Endothelial cell of umbilical vein (primary cell): ENCODE measurements around the gene OR56B4. TPM values are rescaled to one million over a fixed set of nuclear protein-coding genes. Genes with fewer than 3 reads are reported as not detected.

Source experiments
- BruUV-seq: library from RNA; stranded (reverse); fragments of 400-500 nt; replicated peaks from 2 replicates; lab custom pipeline; 2021; lab: Mats Ljungman, UMichigan
- CTCF ChIA-PET: fragments of 300-600, 350-600 bp; sonication (Branson Sonifier 250); formaldehyde crosslinking; loops from one replicate; lab custom pipeline; 2021; ENCODE audit warnings: antibody characterized with exemption, inconsistent platforms; lab: Charles Lee
- POLR2A ChIA-PET: fragments of 300-600, 350-600 bp; sonication (Branson Sonifier 250); formaldehyde crosslinking; loops from one replicate; lab custom pipeline; 2021; ENCODE audit warnings: antibody characterized with exemption, inconsistent platforms; lab: Charles Lee
- DNase-seq: peaks from one replicate; pipeline ENCODE4 v3.0.0-alpha.2; 2011; ENCODE audit warnings: low read depth, low spot score
- FAIRE-seq: peaks from 2 replicates; lab custom pipeline; 2011; peaks lifted over from hg19 to GRCh38; lab: Jason Lieb, UNC
- H2AFZ ChIP-seq: 2 replicates; pipeline ENCODE4 v1.6.0; 2012; ENCODE audit warnings: low read depth, low read length, control low read depth, inconsistent platforms
- H3K27ac ChIP-seq: 2 replicates; pipeline ENCODE4 v1.5.1; 2011; ENCODE audit warnings: low read depth, mild to moderate bottlenecking, control low read depth, low read length, moderate library complexity; ENCODE audit not compliant: insufficient read depth
- H3K27me3 ChIP-seq, 2 experiments: 2 replicates each; pipeline versions ENCODE4 v1.6.0 to v1.6.1; 2011; ENCODE audit warnings: low read length in 2 of 2, mixed read lengths in 1 of 2; ENCODE audit not compliant: control insufficient read depth in 2 of 2, insufficient read depth in 2 of 2
- H3K36me3 ChIP-seq, 2 experiments: 2 replicates in 1 of 2; 3 replicates in 1 of 2; pipeline ENCODE4 v1.5.1; 2011; ENCODE audit warnings: low read length in 2 of 2, mild to moderate bottlenecking in 1 of 2, moderate library complexity in 1 of 2; ENCODE audit not compliant: control insufficient read depth in 2 of 2, insufficient read depth in 2 of 2; ENCODE audit errors: extremely low read depth in 1 of 2
- H3K4me1 ChIP-seq: 3 replicates; pipeline ENCODE4 v1.5.1; 2011; ENCODE audit warnings: mild to moderate bottlenecking, low read length; ENCODE audit not compliant: control insufficient read depth, insufficient read depth; ENCODE audit errors: extremely low read depth
- H3K4me2 ChIP-seq: 2 replicates; pipeline ENCODE4 v1.6.1; 2011; ENCODE audit warnings: low read length, control low read depth, mixed read lengths; ENCODE audit not compliant: insufficient read depth
- H3K4me3 ChIP-seq, 3 experiments: fragments of 200-600 bp in 1 of 3; sonication (generic), shearing (Covaris generic) in 1 of 3; replicated peaks in 1 of 3; 2 replicates each; pipeline ENCODE4 v1.5.1; 2011 to 2016; ENCODE audit warnings: control low read depth in 3 of 3, low read length in 3 of 3, mild to moderate bottlenecking in 2 of 3, inconsistent platforms in 1 of 3, low read depth in 1 of 3, moderate library complexity in 1 of 3; ENCODE audit not compliant: insufficient read depth in 1 of 3
- H3K79me2 ChIP-seq: 2 replicates; pipeline ENCODE4 v1.6.0; 2012; ENCODE audit warnings: low read length, inconsistent platforms; ENCODE audit not compliant: control insufficient read depth, insufficient read depth
- H3K9ac ChIP-seq: replicated peaks from 2 replicates; pipeline ENCODE3; 2011; ENCODE audit warnings: low read length, control low read depth; ENCODE audit not compliant: insufficient read depth; ENCODE audit errors: extremely low read depth
- H3K9me1 ChIP-seq: replicated peaks from 3 replicates; pipeline ENCODE4 v1.6.0; 2011; ENCODE audit warnings: mild to moderate bottlenecking, low read length; ENCODE audit not compliant: control insufficient read depth, insufficient read depth; ENCODE audit errors: extremely low read depth
- H3K9me3 ChIP-seq: replicated peaks from 2 replicates; pipeline ENCODE4 v1.5.1; 2012; ENCODE audit warnings: low read length, inconsistent platforms; ENCODE audit not compliant: control insufficient read depth, insufficient read depth
- H4K20me1 ChIP-seq: replicated peaks from 2 replicates; pipeline ENCODE3; 2011; ENCODE audit warnings: mild to moderate bottlenecking, low read length; ENCODE audit not compliant: control insufficient read depth, insufficient read depth; ENCODE audit errors: extremely low read depth
- EZH2 ChIP-seq: IDR thresholded peaks from 2 replicates; pipeline ENCODE4 v1.6.1; 2012; ENCODE audit warnings: borderline replicate concordance, low read depth, mild to moderate bottlenecking, moderate library complexity, low read length, inconsistent platforms; ENCODE audit not compliant: severe bottlenecking
- FOS ChIP-seq: IDR thresholded peaks from 2 replicates; pipeline ENCODE4 v1.6.1; 2011; ENCODE audit warnings: mild to moderate bottlenecking, low read length, moderate library complexity, borderline replicate concordance; ENCODE audit not compliant: insufficient read depth
- GATA2 ChIP-seq: IDR thresholded peaks from 2 replicates; pipeline ENCODE4 v1.7.0; 2011; ENCODE audit warnings: low read depth, mild to moderate bottlenecking, moderate library complexity, mixed read lengths, low read length; ENCODE audit not compliant: insufficient read length, insufficient read depth
- JUN ChIP-seq: IDR thresholded peaks from 2 replicates; pipeline ENCODE4 v1.6.1; 2011; ENCODE audit warnings: borderline replicate concordance, low read depth; ENCODE audit not compliant: insufficient read length, insufficient read depth
- MYC ChIP-seq: IDR thresholded peaks from one replicate; pipeline ENCODE4 v1.6.1; 2011; ENCODE audit warnings: mild to moderate bottlenecking, low read depth, low read length
- POLR2A ChIP-seq: IDR thresholded peaks from 2 replicates; pipeline ENCODE4 v1.6.1; 2012; ENCODE audit warnings: low read depth, mild to moderate bottlenecking, control low read depth, low read length
- POLR2AphosphoS5 ChIP-seq: IDR thresholded peaks from 2 replicates; pipeline ENCODE4 v1.6.1; 2012; ENCODE audit warnings: low read depth, mild to moderate bottlenecking, control low read depth, low read length, moderate library complexity; ENCODE audit not compliant: insufficient read depth
- dilution Hi-C: fragments of 300-500 bp; cut with MboI; formaldehyde crosslinking; loops from one replicate; pipeline ENCODE4 v1.15.0; 2019; ENCODE audit warnings: low sequenced_read_pairs; ENCODE audit not compliant: extremely low pct_ligation_motif_present
- intact Hi-C: fragments of 100-400 bp; cut with micrococcal nuclease; formaldehyde crosslinking; loops from one replicate; pipeline ENCODE4 v1.10.0; 2022
- polyA plus RNA-seq, 4 experiments: library from polyadenylated mRNA; depleted of rRNA in 3 of 4; stranded (reverse) in 3 of 4; unstranded in 1 of 4; fragments of >200 nt; gene quantifications; 2 replicates each; pipeline versions ENCODE4 v1.2.1 to v1.2.3, GENCODE V29; 2011 to 2012; ENCODE audit warnings: missing spikeins in 1 of 4
- total RNA-seq: library from RNA; stranded (reverse); gene quantifications from 2 replicates; pipeline ENCODE4 v1.2.3, GENCODE V29; 2021
- TF ChIP-seq, protein P1 (sequence below): IDR thresholded peaks from 2 replicates; pipeline ENCODE4 v1.6.1; 2011; ENCODE audit not compliant: insufficient read depth, insufficient read length
- TF ChIP-seq, protein P2 (sequence below), 2 donors: IDR thresholded peaks; 1 replicate in 1 of 2; 2 replicates in 1 of 2; pipeline ENCODE4 v1.5.1; 2011; ENCODE audit warnings: low read length in 2 of 2, mild to moderate bottlenecking in 2 of 2, moderate library complexity in 2 of 2, control low read depth in 1 of 2, inconsistent platforms in 1 of 2, low read depth in 1 of 2; ENCODE audit not compliant: insufficient read depth in 1 of 2; ENCODE audit errors: extremely low read depth in 1 of 2

Gene OR56B4
- total and polyA plus RNA-seq, 2 donors (not counting 3 experiments of a cell fraction or from before 2014, with no cell fraction given): not detected

DNA sequence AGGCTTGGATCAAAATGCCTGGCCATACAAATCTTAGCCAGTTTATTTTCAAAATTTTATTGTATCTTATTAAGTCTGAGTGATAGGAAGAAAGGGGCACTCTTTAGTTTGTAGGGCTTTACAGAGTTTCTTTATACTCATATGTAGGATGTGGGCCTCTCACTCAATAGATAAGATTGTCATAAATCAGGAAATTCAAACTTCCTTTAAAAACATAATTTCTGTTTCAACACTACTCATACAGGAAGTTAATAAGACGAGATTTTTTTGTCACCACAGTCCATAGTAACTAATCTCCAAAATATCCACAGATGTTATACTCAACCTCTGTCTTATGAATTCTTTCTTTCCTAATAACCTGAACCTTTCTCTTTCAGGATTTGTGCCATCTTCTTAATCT lies 13.3 kb upstream of the OR56B4 start:
- FAIRE-seq: no peak
- Histone ChIP-seq H3K9me3 (no peaks in the 10 kb centered on the region), H3K4me2 (no peak overlapping the region), H3K36me3 (no peaks in the 10 kb centered on the region), H3K9me1 (no peaks in the 10 kb centered on the region), H3K4me1 (peaks cover 5% of the 10 kb centered on the region), H3K9ac (no peak overlapping the region), H3K79me2 (no peaks in the 10 kb centered on the region), H3K4me3 (no peak overlapping the region), H4K20me1 (no peaks in the 10 kb centered on the region), H3K27me3 (peaks cover 0 to 21% of the 10 kb centered on the region in 2 experiments), H2AFZ (no peak overlapping the region), H3K27ac (no peak overlapping the region)
- TF ChIP-seq GATA2 (peak; percentile 26), EZH2 (no peak)
- no peak for DNase-seq
- intact Hi-C loops (no loop called here), dilution Hi-C loops (no loop called here)
- no TSS peak for BruUV-seq
- ChIA-PET POLR2A (no interaction called here), CTCF (no interaction called here)

DNA sequence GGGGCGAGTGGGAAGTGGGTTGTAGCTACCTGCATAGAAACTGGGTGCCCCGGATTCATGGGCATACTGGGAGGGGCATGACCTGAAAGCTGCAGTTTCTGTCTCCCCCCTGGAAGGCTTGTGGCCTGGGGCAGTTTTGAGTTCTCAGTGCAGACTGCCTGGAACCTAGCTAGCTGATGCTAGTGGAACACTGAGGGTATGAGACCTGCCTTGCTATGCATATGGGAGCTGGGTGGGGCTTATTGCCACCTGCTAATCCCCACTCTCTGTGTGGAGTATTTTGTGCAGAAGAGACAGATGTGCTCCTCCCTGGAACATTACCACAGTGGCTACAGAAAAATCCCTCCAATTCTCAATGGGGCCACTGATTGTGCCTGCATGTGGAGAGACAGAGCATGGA lies 11.7 kb upstream of the OR56B4 start:
- Histone ChIP-seq H3K9me1 (no peaks in the 10 kb centered on the region), H3K79me2 (no peaks in the 10 kb centered on the region), H3K27ac (no peak overlapping the region), H4K20me1 (no peaks in the 10 kb centered on the region), H3K4me1 (peaks cover 5% of the 10 kb centered on the region), H2AFZ (no peak overlapping the region), H3K9ac (no peak overlapping the region), H3K4me3 (no peak overlapping the region), H3K9me3 (no peaks in the 10 kb centered on the region), H3K27me3 (peaks cover 0 to 25% of the 10 kb centered on the region in 2 experiments), H3K4me2 (no peak overlapping the region), H3K36me3 (no peaks in the 10 kb centered on the region)
- ChIA-PET CTCF (no interaction called here), POLR2A (no interaction called here)
- no TSS peak for BruUV-seq
- intact Hi-C loops (no loop called here), dilution Hi-C loops (no loop called here)
- TF ChIP-seq JUN (no peak), EZH2 (no peak), POLR2A (no peak), POLR2AphosphoS5 (no peak), MYC (no peak), GATA2 (no peak), FOS (no peak)
- TF ChIP-seq, protein P1, sequence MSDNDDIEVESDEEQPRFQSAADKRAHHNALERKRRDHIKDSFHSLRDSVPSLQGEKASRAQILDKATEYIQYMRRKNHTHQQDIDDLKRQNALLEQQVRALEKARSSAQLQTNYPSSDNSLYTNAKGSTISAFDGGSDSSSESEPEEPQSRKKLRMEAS: no peak
- TF ChIP-seq, protein P2, sequence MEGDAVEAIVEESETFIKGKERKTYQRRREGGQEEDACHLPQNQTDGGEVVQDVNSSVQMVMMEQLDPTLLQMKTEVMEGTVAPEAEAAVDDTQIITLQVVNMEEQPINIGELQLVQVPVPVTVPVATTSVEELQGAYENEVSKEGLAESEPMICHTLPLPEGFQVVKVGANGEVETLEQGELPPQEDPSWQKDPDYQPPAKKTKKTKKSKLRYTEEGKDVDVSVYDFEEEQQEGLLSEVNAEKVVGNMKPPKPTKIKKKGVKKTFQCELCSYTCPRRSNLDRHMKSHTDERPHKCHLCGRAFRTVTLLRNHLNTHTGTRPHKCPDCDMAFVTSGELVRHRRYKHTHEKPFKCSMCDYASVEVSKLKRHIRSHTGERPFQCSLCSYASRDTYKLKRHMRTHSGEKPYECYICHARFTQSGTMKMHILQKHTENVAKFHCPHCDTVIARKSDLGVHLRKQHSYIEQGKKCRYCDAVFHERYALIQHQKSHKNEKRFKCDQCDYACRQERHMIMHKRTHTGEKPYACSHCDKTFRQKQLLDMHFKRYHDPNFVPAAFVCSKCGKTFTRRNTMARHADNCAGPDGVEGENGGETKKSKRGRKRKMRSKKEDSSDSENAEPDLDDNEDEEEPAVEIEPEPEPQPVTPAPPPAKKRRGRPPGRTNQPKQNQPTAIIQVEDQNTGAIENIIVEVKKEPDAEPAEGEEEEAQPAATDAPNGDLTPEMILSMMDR (IDR thresholded peaks at IDR 0.05; ENCODE audit: extremely low read depth in 1 of 2, insufficient read depth in 1 of 2, low read depth in 1 of 2, low read length in 2 of 2): no peak
- FAIRE-seq (no peak), DNase-seq (no peak)
